GM19455 (cell line): Measurements from ENCODE around the gene MSMB.
"Not testable (repeated sequence)": the region's sequence is repeated elsewhere in the genome, so short reads cannot be mapped to it uniquely, and the experiment has no call there.

Experiments
- ATAC-seq: cut with Tn5 transposase; IDR thresholded peaks from one replicate; pipeline ENCODE4 v1.9.1; 2021; ENCODE audit not compliant: unreplicated experiment

MSMB gene

DNA sequence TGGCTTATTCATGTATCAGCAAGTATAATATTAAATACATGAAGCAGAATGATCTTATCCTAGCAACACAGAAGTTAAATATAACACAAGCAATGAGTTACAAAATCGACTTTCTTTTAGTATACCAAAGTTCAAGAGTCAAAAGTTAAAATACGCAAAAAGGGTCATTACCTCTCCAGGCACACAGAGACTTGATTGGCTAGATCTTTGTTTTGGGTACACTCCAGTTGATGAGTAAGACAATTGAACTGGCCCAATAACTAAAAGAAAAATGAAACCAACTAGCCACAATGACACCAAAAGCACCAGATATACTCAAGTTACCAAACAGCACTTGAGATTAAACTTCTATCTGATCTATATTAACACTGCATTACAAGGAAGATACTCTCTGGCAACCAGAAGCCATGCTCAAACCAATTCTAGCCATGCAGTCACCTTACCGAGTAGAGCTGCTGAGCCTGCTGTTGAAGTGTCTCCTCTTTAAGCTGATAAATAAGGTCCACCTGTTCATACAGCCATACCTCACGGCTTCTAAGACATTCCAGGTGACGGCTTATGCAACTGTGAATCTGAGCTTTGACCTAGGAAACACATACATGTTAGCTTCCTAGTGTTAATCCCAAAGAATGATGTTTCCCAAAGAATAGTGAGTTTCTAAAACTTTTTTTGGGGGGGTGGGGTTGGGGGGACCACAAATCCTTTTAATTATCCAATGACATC, 31.2 kb downstream of the MSMB start:
- ATAC-seq = no peak

DNA sequence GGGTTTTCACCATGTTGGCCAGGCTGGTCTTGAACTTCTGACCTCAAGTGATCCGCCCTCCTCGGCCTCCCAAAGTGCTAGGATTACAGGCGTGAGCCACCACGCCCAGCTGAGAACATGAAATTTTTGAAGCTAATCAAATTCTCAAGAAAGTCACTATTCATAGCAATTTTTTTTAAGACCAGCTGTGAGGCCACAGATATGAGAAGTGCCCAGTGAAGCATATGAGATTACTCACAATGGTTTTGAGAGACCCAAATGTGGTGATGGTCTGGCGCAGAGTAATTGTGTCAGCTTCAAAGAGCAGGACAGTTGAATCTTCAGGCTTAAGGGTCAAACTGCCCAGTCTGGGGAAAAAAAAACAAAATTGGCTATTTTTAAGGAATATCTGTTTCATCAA, 31.9 kb downstream of the MSMB start:
- no peak for ATAC-seq

GRCh38 chr10:46012746-46013145, 33.3 kb downstream of the MSMB start:
- ATAC-seq = no peak

- no peak for ATAC-seq
Measured at GRCh38 chr10:46006219-46006618, 39.9 kb downstream of the MSMB start.

DNA sequence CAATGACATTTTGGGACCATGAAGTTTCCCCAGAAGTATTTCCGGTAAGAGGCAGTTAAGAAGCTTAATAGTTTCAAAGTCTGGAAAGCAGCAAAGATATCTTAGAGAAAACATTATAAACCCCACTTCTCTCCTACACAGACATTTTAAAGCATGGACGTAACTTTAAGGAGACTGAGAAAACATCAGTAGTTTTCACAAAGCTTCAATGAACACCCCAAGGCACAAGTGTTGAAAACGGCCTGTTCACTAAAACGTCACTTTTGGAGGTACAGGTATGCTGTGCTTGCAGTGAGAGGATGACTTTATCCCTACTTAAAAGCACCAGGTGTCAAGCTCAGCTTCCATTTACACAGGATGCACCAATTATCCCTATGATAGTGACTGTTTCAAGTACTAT, 40.7 kb downstream of the MSMB start:
- no peak for ATAC-seq

GRCh38 chr10:46004963-46005362, 41.1 kb downstream of the MSMB start:
- ATAC-seq = no peak

DNA sequence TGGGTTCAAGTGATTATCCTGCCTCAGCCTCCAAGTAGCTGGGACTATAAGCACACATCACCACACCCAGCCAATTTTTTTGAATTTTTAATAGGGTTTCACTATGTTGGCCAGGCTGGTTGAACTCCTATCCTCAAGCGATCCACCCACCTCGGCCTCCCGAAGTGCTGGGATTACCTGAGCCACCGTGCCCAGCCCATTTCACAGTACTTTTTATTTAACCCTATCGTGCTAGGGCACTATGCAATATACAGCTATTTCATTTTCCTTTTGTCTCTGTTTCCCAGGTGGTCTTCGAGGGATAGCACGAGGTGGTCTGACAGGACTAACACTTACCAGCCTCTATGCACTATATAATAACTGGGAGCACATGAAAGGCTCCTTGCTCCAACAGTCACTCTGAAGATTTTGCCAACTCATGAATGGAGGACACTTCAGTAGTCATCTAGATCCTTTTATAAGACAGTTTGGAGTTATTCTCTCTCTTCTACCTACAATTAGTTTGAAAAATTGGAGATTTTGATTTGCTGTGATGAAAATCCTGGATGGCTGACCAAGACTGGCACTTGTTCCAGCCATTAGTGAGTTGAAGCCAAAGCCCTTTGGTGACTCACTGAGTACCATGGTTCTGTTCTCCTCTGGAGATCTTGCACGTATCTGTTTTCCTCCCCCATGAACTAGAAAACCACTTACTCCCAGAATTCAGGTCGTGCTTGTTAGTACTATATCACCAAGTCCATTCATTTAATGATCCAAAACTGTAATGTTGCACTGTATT, 43.0 kb downstream of the MSMB start:
- no peak for ATAC-seq

GRCh38 chr10:46002189-46002687, 43.8 kb downstream of the MSMB start:
- ATAC-seq = not testable (repeated sequence)

GRCh38 chr10:46001187-46001756, 44.8 kb downstream of the MSMB start:
- no peak for ATAC-seq

DNA sequence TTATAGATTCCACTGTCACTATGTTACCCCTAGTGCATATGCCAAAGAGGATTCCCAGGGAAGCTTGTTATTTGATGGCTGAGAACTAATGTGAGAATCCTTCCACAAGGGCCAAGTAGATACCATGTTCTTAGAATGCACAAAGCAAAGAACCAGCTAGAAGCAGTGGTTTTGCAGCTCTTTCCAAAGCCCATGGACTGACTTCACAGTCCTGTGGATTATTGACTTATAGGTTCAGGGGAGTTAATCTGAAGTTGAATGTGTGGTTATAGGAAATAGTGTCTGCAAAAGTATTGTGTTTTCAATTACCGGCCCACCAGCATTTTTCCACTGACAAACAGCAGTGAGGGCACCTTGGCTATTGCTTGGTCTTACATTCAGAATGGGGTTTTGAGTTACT, 45.5 kb downstream of the MSMB start:
- ATAC-seq = no peak

- ATAC-seq = not testable (repeated sequence)
Measured at GRCh38 chr10:45999955-46000354, 46.1 kb downstream of the MSMB start.

GRCh38 chr10:45997994-45998763, 47.9 kb downstream of the MSMB start:
- no peak for ATAC-seq

DNA sequence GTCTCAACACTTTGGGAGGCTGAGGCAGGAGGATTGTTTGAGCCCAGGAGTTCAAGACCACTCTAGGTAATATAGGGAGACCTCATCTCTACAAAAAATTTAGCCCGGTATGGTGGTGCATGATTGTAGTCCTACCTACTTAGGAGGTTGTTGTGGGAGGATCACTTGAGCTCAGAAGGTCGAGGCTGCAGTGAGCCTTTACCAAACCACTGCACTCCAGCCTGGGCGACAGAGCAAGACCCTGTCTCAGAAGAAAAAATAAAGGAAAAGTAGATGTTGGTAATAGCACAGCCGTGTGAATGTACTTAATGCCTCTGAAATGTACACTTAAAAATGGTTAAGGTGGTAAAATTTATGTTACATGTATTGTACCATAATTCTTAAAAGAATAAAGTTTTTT, 48.5 kb downstream of the MSMB start:
- ATAC-seq = no peak

- ATAC-seq = not testable (repeated sequence)
Measured at GRCh38 chr10:45985590-45985989, 60.5 kb downstream of the MSMB start.

DNA sequence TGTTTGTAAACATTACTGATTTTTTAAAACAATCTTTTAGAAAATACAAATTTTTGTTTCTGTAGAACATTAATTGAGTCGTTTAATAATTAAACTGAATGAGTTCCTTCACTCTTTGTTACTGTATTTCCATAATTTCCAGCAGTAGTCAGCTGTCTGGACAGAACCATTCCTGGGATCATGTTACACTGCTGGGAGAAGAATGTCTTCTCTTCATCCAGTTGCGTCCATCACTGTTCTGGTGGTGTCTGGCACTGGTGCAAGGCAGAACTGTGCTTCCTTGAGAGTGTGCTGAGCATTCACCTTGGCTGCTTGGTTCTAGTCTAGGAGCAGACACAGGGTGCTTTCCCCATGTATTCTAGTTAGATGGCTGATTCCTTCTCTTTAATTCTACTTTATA, 61.6 kb downstream of the MSMB start:
- not testable (repeated sequence) for ATAC-seq

GRCh38 chr10:45983538-45984186, 62.4 kb downstream of the MSMB start:
- ATAC-seq = not testable (repeated sequence)
